Measurements from ENCODE around the gene SLC18A2. TPM values are rescaled to one million over a fixed set of nuclear protein-coding genes. Genes with fewer than 3 reads are reported as not detected.
"Not testable (repeated sequence)": the region's sequence is repeated elsewhere in the genome, so short reads cannot be mapped to it uniquely, and the experiment has no call there.

SLC18A2 gene
- total and polyA plus RNA-seq, 10 donors: 0.02 to 0.92 (median 0.28) TPM

DNA sequence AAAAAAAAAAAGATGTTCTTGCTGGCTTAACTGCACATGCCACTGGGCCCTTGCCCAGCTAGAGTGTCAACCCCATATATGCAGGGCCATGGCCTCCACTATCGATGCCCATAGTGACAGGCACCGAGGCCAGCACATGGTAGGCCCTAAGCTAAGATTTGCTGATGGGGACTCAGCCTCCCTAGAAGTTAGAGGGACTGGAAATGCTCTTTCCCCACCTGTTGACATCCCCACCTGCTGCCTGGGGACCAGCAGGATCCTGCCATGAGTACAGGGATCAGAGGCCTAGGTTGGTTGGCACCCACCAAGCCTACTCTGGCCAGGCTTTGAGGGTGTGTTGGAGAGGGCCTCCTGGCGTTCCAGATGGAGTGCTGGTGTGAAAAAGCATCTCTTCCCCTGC is 16.0 kb upstream of the SLC18A2 start:
- DNase-seq: no peak
- H3K27ac ChIP-seq: no peak overlapping the region
- TF ChIP-seq POLR2A (IDR thresholded peaks at IDR 0.05) (no peak), POLR2AphosphoS5 (IDR thresholded peaks at IDR 0.05) (no peak)
- TF ChIP-seq, protein P1, sequence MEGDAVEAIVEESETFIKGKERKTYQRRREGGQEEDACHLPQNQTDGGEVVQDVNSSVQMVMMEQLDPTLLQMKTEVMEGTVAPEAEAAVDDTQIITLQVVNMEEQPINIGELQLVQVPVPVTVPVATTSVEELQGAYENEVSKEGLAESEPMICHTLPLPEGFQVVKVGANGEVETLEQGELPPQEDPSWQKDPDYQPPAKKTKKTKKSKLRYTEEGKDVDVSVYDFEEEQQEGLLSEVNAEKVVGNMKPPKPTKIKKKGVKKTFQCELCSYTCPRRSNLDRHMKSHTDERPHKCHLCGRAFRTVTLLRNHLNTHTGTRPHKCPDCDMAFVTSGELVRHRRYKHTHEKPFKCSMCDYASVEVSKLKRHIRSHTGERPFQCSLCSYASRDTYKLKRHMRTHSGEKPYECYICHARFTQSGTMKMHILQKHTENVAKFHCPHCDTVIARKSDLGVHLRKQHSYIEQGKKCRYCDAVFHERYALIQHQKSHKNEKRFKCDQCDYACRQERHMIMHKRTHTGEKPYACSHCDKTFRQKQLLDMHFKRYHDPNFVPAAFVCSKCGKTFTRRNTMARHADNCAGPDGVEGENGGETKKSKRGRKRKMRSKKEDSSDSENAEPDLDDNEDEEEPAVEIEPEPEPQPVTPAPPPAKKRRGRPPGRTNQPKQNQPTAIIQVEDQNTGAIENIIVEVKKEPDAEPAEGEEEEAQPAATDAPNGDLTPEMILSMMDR (IDR thresholded peaks at IDR 0.05 in 8 of 11, conservative IDR thresholded peaks at IDR 0.05 in 3 of 11): no peak
- intact Hi-C loops (cut with DNase I; ENCODE audit: low total_unique reads): no loop called here
- no peak overlapping the region for H3K4me3 ChIP-seq
- peaks cover 0 to 69% (median 0%) of the 10 kb centered on the region in 7 donors for H3K27me3 ChIP-seq (replicated peaks in 1 of 7)
- H3K4me1 ChIP-seq: no peaks in the 10 kb centered on the region
- H3K9me3 ChIP-seq: no peaks in the 10 kb centered on the region
- 70 to 88% (median 85%) methylated on average over 2 to 3 of the region's 3 CpGs for WGBS, 5 donors
- H3K36me3 ChIP-seq: no peaks in the 10 kb centered on the region

GRCh38 chr10:117226813-117227451 is 14.0 kb upstream of the SLC18A2 start:
- Histone ChIP-seq H3K4me3 (no peak overlapping the region), H3K27me3 (replicated peaks in 1 of 7) (peaks cover 0 to 70% (median 0%) of the 10 kb centered on the region in 7 donors), H3K27ac (no peak overlapping the region), H3K9me3 (no peaks in the 10 kb centered on the region), H3K36me3 (no peaks in the 10 kb centered on the region), H3K4me1 (no peaks in the 10 kb centered on the region)
- peak; percentile 79 for DNase-seq
- WGBS, 5 donors: 23 to 37% (median 27%) methylated on average over 10 of the region's 10 CpGs
- no peak for TF ChIP-seq POLR2AphosphoS5 (IDR thresholded peaks at IDR 0.05)
- TF ChIP-seq, protein P1 (IDR thresholded peaks at IDR 0.05 in 8 of 11, conservative IDR thresholded peaks at IDR 0.05 in 3 of 11): peak in 6 of 11 experiments; percentile 11 to 45 (median 40)
- TF ChIP-seq POLR2A (IDR thresholded peaks at IDR 0.05): no peak
- intact Hi-C loops (cut with DNase I; ENCODE audit: low total_unique reads): no loop called here

DNA sequence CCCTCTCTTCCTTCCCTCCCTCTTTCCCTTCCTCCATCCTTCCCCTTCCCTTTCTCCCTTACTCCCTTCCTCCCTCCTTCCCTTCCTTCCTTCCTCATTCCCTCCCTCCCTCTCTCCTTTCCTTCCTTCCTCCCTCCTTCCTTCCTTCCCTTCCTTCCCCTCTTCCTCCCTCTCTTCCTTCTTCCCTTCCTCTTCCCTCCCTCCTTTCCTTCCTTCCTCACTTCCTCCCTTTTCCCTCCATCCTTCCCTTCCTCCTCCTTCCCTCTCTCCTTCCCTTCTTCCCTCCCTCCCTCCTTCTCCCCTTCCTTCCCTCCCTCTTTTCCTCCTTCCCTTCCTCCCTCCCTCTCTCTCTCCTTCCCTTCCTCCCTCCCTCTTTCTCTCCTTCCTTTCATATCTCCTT is 12.7 kb upstream of the SLC18A2 start:
- Histone ChIP-seq H3K27ac (no peak overlapping the region), H3K4me1 (no peaks in the 10 kb centered on the region), H3K9me3 (no peaks in the 10 kb centered on the region), H3K27me3 (replicated peaks in 1 of 7) (peaks cover 0 to 67% (median 0%) of the 10 kb centered on the region in 7 donors), H3K4me3 (no peak overlapping the region), H3K36me3 (no peaks in the 10 kb centered on the region)
- TF ChIP-seq POLR2A (IDR thresholded peaks at IDR 0.05): no peak
- TF ChIP-seq POLR2AphosphoS5 (IDR thresholded peaks at IDR 0.05): no peak
- TF ChIP-seq, protein P1 (IDR thresholded peaks at IDR 0.05 in 8 of 11, conservative IDR thresholded peaks at IDR 0.05 in 3 of 11): no peak
- DNase-seq: no peak
- intact Hi-C loops (cut with DNase I; ENCODE audit: low total_unique reads): no loop called here

DNA sequence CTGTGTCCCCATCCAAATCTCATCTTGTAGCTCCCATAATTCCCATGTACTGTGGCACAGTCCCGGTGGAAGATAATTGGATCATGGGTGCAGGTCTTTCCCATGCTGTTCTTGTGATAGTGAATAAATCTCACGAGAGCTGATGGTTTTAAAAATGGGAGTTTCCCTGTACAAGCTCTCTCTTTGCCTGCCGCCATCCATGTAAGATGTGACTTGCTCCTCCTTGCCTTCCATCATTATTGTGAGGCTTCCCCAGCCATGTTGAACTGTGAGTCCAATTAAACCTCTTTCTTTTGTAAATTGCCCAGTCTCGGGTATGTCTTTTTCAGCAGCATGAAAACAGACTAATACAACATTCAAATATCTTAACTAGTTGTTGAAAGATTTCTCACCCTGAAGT is 10.8 kb upstream of the SLC18A2 start:
- WGBS, 5 donors: 82 to 96% (median 95%) methylated on average over 4 of the region's 4 CpGs
- intact Hi-C loops (cut with DNase I; ENCODE audit: low total_unique reads); H3K27ac ChIP-seq; H3K4me1 ChIP-seq; H3K9me3 ChIP-seq; H3K36me3 ChIP-seq; DNase-seq; H3K4me3 ChIP-seq: not testable (repeated sequence)
- peaks cover 0 to 73% (median 0%) of the 10 kb centered on the region in 7 donors for H3K27me3 ChIP-seq (replicated peaks in 1 of 7)
